ENCODE measurements around the gene TMEM35B.

The TMEM35B gene

DNA sequence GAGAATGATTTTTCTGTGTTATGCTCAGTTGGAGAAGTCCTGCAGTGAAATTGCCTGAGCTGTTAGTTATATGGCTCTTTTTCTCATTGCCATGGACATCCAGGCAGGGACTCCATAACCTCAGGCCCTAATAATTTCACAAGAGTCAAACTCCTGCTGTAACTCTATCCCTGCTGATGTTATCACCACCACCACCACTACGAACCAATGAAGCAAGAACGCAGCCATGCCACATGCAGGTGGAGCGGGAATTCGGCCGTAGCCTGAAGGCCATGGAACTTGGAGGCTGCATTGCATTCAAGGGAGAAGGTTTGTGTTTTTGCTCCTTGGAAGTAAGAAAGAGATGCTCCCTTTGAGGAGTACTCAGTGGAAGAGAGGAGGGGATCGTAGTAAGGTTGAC, 38.9 kb downstream of the TMEM35B start:
- TF ChIP-seq GATA3 (IDR thresholded peaks at IDR 0.05; ENCODE audit: low read depth, low read length) (no peak), GATA2 (IDR thresholded peaks at IDR 0.05; ENCODE audit: low read depth, low read length) (no peak)
